Measurements from ENCODE around the gene SP6.

SP6 gene

DNA sequence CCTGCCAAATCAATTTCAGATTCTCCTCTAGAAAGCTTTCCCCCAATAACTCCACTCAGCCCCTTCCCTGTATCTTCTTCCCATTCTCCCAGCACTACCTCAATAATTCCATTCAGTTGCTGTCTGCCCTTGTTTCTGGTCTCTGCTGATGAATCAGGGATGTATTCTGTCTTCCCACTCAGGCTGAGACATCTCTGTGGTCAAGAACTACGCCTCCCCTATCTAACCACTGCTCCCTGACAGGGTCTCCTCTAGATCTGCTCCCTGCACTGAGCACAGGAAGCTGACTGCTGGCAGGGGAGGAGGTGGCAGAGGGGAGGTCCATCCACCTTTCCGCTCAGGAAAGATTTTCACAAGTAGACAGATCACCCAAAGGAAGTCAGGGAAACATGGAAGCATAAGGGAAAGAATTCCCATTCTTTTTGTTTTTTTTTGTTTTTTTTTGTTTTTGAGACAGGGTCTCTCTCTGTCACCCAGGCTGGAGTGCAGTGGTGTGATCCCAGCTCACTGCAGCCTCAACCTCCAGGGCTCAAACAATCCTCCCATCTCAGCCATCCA lies 28.1 kb upstream of the SP6 start:
- no peak for DNase-seq

DNA sequence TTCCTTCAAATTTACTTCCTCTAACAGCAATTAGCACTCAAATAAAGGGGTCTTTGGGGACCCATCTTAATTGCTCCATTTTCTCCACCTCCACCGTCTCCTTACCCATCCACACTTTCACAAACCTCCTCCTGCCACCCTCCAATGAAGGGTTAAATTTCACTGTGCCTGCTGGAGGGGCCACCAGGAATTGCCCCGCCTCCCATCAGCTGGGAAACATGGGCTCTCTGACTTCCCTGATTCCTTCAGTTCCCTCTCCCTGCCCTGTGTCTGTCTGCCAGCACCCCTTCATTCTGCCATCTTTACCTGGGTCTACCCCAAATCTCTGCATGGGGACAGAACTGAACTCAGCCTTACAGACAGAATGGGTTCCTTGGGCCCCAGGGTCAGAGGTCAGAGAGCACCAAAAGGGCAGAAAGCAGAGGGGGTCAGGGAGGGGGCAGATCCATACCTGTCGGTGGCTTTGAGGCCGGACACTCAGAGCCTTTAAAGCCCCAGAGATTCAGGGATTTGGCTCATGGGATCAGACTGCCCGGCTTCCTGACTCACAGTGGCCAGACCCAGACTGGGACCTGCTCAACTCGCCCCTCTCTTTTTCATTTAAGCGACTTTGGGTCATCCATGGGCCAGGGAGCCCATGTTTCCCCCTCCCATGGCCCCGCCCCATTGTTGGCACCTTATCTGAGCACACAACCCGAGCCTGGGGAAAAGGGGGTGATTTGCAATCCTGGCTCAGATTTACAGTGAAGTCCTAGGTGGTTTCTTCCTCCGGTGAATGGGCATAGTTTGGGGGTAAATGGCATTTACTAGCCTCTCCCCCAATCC lies 27.5 kb upstream of the SP6 start:
- no peak for DNase-seq

DNA sequence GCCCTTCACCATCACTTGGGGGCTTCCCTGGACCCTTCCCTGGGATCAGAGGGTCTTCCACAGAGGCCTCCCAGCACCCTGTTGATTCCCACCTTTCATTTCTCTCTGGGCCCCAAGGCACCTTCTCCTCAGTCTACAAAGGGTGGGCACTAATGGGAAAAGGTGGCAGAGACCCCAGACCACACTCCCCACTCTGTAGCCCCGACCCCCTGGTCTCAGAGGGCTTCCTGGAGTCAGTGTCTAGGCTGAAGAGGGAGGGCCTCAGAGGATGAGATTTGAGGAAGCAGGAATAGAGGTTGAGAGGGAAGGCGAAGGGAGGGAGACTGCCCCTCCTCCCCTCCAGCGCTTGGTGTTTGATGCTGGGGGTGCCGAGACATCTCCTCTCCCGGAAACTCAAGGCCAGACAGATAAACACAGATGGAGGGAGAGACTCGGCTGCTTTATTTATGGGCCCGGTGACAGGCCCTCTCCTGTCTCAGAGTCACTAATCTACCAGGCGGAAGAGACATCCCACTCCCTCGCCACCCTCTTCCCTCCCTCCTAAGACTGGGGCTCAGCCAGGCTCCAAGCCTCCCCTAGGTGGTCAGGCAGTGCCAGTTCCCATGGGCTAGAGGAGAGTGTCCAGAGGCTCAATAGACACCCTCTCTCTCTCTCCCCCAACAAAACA lies 26.5 kb upstream of the SP6 start:
- no peak for DNase-seq

DNA sequence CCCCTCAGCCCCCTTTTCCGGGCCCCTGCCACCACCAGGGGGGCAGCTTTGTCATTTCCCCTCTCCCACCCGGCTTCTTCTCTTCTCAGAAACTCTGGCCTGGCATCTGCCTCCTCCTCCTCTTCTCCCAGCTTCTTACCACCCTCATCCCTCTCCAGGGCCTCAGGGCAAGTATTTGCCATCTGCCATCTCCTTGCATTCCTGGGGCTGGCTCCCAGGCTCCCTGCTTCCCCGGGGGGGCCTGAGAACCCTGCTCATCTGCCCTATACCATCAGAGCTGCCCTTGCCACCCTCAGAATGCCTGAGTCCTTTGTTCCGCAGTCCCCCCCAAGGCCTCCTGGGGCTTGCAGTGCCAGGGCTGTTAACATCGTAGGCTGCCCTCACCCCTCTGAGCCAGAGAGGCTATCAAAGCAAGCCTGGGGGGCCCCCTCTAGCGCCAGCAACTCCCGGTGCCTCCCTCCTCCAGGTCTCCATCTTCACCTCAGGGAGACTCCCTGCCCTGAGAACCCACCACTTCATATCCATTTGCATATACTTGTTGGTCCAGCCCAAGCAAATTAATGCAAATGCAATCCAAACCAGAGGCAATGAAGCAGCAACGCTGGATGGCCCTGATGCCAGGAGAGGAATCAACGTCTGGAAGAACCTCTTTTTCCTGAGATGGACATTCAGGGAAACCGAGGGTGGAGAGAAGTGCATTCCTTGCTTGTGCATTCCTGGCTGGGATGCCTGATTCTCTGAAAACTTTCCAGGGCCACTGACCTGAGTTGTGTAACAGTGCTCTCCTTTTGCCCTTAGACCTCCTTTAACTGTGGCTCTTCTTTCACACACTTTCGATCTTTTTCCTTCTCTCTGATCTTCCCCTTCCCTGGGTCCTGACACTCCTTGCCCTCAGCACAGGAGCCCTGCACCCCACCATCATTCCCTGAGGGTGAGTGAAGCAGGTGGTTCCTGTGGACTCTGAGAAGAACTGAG lies 24.3 kb upstream of the SP6 start:
- DNase-seq, result no peak

DNA sequence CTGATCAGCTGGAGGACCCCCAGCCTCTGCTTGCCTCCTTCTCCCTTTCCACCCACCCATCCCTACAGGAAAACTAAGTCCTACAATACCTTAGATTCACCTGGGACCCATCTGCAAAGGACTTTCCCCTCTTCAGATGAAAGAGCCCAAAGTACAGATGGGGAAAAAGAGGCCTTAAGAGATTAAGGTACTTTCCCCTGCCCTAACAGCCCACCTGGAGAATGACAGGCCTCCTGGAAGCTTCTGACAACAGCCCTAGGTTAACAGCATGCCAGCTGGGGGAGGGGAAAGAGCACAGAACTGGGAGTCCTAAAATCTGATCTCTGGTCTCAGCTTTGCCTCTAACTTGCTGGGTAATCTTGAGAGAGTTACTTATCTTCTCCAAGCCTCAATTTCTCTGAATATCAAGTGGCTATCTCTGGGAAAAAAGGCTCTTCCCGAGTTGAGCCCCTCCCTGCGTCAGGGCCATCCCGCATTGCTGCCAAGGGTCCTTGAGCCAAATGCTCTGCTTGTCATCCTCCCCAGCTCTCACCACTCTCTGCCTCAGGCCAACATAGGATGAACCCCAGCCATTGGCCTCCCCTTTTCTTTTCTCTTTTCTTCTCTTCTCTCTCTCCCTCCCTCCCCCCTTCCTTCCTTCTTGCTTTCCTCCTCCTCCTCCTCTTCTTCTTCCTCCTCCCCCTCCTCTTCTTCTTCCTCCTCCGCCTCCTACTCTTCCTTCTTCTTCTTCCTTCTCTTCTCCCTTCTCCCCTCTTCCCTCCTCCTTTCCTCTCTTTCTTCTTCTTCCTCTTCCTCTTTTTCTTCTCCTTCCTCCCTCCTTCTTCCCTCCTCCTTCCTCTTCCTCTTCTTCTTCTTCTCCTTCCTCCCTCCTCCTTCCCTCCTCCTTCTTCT lies 22.5 kb upstream of the SP6 start:
- no peak for DNase-seq

DNA sequence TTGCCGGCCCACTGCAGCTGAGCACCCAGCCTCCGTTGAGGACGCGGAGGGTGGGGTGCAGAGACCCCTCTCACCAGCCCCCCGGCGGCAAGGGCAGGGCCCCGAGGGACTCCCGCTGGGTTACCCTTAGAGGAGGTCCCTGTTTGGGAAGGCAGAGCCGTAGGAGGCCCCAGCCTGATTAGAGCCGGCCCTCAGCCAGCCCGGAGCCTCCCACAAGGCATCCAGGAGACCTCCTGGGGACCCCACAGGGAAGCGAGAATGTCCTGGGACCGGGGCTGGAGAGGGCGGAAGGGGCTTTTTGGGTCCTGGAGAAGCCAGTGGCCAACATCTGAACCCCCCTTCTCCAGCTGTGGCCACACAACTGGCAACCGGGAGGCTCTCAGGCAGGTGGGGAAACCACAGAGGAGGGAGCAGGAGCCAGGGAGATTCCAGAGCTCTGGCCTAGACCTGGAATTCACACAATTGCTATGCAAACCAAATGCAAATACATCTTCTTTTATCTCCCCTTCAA lies 21.7 kb upstream of the SP6 start:
- DNase-seq, result no peak

DNA sequence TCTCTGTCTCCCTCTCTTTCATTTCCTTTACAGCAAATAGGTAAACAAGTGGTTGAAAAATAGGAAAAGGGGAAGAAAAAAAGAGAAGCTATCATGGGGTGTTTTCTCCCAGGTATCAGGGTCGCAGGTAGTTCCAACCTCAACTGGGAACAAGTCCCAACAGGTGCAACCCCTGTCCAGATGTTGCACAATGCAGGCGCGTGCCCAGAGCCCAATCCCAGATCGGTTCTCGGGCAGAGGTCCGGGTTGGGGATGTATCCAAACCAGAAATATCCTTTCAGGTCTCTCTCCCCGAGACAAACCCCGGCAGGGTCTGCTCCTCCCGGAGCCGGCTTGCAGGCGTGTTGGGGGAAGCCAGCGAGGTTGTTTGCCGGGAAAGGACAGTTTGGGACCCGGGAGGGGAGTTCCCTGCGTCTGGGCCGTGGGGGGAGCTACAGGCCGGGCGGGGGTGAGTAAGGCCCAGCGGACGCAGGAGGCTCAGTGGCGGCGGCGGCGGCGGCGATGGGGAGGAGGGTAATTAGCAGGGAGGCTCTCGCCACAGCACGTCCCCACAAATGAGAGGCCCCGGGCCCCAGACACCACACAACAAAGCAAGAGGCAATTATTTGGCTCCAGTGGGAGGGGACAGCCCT lies 21.2 kb upstream of the SP6 start:
- DNase-seq, result no peak

DNA sequence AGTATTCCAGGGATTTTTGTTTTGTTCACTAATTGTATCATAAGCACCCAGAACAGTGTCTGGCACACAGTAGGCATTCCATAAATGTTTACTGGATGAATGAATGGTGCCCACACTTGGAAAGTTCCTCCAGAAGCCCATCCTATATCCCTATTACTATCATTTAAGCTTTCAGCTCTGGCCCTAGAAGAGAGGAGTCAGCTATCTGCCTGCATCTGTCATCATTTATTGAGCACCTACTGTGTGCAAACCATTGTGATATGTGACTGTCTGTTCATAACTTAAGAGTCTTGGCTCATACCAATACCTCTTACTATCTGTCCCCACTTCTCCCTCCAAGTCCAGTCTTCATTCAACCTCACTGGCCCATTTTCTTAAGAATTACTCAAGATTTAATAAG lies 20.1 kb upstream of the SP6 start:
- DNase-seq, result no peak

DNA sequence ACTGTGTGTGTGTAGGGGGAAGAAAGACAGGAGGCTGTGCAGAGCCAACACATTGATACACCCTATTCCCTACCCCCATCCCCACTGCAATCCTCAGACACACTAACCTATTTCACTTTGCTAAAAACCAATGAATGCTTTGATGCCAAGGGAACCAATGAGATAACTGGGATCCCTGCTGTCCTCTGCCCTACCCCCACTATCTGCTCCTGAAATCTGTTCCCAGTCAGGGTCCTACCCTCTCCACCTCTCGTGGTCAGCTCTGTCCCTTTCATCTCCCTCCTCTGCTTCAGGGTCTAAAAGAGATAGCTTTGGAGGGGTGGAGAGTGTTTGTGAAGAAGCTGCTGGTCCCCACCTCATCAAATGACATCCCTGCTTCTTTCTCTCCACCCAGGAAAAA lies 19.1 kb upstream of the SP6 start:
- no peak for DNase-seq

DNA sequence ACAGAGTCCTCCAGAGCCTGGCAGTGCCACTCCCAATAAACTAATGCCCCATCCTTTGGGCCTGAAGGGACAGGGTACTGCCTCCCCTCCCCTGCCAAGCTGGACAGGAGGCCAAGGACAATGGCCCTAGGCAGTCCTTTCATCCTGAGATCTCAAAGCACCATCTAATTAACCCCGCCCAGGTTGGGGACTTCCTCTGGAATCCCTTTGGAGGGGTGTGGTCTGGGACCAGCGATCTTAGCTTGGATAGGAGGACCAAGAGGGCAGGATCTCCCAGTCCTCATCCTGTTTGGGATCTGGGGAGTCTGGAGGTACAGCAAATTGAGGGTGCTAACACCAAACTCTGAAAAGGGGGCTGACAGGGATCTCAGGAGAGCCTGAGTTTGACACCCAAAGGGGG lies 18.2 kb upstream of the SP6 start:
- no peak for DNase-seq

DNA sequence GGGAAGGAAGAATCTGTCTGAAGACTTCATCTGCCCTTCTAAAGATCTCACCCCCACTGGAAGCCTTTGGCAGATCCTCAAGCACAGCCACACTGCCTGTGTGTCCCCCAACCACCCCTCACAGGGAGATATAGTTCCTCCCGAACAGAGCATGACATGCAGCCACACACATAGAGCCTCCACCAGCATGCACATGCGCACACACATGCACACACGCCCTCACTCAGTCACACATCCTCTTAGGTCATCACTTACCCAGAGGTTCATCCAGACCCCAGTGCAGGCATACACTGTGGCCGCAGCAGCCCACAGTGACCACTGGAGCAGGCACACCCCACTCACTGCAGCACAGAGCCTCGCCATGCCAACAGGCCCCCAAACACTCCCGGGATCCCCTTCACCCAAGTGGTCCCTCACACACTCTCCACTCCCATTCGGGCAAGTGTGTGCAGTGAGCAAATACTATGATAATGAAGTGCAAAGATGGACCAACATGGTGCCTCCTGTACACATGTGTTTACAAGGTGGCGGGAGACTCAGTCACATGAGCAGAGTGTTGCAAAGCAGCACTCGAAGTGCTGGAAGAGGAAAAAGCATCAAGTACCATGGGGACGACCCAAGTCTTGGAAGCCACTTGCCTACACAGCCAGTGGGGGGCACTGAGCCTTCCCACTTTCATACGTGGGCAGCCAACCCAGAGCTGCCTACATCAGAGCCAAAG lies 17.0 kb upstream of the SP6 start:
- no peak for DNase-seq

DNA sequence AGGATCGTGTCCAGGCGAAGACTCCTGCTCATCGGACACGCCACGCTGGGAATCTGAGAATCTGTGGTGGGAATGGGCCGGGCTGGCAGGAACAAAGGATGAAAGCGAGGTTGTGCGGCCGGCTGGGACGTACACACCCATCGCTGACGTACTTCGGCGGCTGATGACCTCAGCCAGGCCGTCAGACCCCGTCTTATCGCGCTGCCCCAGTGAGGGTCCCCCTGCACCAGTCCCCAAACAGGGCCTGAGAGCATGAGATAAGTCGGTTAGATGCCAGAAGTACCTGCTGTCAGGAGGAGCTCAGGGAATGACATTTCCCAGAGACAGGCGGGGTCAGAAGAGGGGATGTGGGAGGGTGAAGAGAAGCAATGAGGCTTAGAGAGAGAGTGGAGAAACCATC lies 16.0 kb upstream of the SP6 start:
- no peak for DNase-seq

DNA sequence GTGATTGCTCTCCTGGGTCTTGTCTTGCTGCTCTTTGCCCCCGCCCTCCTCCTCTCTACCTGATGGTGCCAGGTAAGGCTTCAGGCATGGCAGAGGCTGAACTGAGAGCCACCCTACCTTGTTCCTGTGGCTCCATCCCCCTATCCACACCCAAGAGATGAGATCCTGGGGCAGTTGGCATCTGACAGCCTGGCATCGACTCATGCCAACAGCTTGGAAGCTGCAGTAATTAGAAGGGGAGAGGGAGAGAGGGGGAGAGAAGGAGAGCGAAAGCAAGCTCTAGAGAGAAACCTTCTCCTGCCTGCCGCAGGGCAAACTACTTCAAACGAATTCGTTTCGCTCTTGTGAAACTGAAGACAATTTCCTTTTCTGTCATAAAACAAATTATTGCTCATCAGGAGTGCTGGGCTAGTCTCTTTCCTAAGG lies 13.8 kb upstream of the SP6 start:
- DNase-seq, result no peak

DNA sequence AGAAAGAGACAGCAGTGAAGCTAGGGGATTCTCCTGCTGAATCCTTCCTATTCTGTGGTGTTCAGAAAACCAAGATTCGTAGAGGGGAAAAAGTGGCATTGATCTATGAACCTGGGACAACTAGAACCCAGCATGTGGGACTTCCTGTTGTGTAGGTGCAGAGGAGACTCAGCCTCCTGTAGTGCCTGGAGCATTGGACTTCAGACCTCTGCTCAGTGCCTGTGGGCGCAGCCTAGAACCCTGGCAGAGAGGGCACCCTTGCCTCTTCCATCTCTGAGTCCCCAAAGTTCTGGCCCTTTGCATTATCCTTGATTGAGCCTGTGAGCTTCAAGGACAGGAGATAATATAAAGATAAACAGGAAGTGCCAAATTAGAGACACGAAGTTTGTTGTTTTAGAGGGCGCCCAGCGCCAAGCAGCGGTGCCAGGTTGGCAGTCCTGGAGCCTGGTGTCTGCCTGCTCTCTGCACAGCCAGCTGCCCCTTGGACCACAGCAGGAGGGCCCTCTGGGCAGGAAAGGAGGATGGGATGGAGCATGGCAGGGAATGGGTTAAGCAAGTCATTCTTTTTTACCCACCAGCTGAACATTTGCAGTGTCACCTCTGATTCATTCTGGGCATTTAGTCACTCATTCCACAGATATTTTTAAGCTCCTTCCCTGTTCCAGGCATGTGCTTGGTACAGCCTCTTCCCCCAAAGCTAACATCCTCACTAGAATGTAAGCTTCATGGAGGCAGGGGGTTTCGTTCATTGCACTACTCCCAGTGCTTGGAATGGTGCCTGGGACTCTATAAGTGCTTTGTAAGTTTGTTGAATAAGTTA lies 11.9 kb upstream of the SP6 start:
- no peak for DNase-seq

DNA sequence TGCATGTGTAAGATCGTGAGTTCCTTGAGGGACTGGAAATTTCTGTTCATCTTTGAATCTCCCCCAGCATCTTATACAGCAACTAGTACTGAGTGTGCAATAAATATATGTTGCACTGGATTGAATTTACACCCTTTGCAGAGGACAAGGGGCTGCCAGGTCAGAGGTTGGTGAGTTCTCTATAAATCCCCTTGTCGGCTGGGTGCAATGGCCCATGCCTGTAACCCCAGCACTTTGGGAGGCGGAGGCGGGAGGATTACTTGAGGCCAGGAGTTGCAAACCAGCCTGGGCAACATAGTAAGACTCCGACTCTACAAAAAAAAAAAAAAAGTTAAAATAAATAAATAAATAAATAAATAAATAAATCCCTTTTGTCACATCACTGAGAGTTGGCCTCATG lies 9.4 kb upstream of the SP6 start:
- DNase-seq, result no peak

DNA sequence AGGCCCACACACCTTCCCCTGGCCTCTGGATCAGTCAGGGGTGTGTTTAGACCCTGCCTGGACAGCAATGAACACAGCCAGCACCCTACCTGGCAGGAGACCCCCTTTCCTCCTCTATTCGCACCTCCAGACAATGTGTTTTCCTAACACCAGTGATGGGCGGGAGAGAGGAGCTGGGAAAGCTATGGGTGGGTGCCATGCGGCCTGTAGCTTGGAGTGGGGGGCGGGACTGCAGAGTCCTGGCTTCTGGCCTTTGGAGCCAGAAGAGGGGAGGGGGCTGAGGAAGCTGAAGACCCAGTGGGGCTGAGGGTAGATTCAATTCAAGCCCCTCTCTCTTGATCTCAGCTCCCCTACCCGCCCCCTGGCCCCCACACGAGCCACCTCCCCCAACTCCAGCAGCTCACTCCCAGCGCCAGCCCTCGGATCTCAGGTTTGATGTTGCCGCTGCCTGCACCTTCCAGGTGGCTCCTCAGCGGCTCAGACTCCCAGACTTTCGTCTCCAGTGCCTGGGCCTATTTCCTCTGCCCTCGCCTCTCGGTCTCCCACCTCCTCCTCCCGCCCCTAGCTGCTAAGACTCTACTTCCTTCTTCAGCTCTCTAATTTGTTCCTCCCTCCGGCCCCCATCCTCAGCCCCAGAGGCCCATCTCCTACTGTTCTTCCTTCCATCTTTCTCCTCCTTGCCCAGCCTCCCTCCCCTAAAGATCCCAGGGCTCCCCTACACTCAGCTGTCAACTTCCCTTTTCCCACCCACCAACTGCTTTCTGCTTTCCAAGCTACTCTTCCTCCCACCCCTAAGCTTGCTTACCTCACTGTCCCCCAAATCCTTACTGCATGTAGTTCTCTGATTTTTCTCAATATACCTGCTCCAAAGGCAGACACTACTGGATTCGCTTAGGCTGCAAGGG lies 6.8 kb upstream of the SP6 start:
- DNase-seq, result no peak

DNA sequence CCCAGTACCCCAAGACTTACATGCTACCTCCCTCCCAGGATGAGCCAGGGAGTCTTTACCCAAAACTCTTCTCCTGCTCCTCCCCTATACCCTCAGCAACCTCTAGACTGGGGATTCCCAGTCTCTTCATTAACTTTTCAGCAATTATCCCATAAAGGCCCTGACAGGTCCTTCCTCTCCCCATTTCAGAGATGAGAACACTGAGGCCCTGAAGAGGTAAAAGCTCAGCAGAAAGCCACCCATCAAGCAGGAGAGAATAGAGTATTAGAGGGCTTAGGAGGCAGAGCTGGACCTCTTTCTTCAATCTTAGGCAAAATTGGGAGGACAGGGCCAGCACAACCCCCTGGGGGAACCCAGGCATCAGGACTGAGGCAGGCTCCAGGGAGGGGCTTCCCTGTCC lies 5.9 kb upstream of the SP6 start:
- no peak for DNase-seq

DNA sequence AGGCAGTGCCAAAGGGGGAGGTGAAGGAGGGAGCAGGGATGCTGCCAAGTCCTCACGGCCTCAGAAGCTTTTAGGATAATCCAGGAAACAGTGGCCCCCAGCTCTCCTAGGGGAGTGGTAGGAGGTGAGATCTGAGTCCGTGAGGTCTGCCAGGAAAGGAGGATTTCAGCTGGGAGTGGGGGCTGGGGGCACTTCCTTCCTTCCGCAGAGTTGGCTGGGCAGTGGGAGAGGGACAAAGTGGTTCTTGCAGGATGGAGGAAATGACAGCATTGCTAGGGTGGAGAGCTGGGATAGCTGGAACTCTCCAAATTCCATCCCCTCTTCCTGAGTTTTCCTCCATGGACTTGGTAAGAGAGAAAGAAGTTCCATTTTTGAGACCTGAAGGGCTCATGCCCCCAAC lies 4.8 kb upstream of the SP6 start:
- no peak for DNase-seq

DNA sequence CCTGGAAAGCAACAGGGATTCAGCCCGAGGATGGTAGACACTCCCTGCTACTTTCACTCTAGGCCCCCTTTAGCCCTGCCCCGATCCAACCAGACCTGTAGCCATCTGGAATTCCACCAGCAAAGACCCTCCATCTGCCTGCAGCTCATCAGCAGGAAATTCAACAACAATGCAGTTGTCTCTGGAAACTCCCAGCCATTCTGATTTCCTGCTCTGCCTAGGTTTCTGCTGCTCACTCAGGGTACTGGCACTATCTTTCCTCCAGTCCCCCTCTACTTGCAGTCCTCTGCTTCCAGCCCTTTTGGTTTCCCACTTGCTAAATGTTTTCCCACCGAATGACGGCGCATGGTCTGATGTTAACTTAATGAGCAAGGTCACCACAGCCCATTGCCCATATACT lies 2.7 kb upstream of the SP6 start:
- DNase-seq, result no peak
